PFSK-1 (cell line): Measurements from ENCODE around the gene NRP1.

Experiments used
- FOXP2 ChIP-seq: optimal IDR thresholded peaks from 2 replicates; pipeline ENCODE3; 2011; ENCODE audit warnings: borderline replicate concordance, control low read depth, inconsistent platforms; ENCODE audit not compliant: insufficient read depth; ENCODE audit errors: extremely low read length, extremely low read depth
- POLR2AphosphoS5 ChIP-seq: IDR thresholded peaks from 2 replicates; pipeline ENCODE4 v1.6.1; 2012; ENCODE audit warnings: low read depth, mild to moderate bottlenecking, control low read depth, low read length, moderate library complexity
- REST ChIP-seq, 2 experiments: IDR thresholded peaks; 2 replicates each; pipeline versions ENCODE4 v1.6.1 to v1.8.0; 2011 to 2012; ENCODE audit warnings: low read depth in 2 of 2, low read length in 2 of 2, control low read depth in 1 of 2, inconsistent platforms in 1 of 2, mild to moderate bottlenecking in 1 of 2, moderate library complexity in 1 of 2; ENCODE audit not compliant: insufficient read depth in 1 of 2
- SIN3A ChIP-seq: IDR thresholded peaks from 2 replicates; pipeline ENCODE4 v1.6.1; 2012; ENCODE audit warnings: mild to moderate bottlenecking, low read length, moderate library complexity, borderline replicate concordance; ENCODE audit not compliant: insufficient read depth
- TAF1 ChIP-seq: IDR thresholded peaks from 2 replicates; pipeline ENCODE4 v1.6.1; 2012; ENCODE audit warnings: low read length, control low read depth, borderline replicate concordance; ENCODE audit not compliant: insufficient read depth

The NRP1 gene

GRCh38 chr10:33187427-33187999, 147.0 kb downstream of the NRP1 start:
- TF ChIP-seq SIN3A (no peak), TAF1 (no peak), POLR2AphosphoS5 (no peak), FOXP2 (no peak), REST (IDR thresholded peaks at IDR 0.05; ENCODE audit: insufficient read depth in 1 of 2, low read depth in 2 of 2, low read length in 2 of 2) (no peak)

GRCh38 chr10:33186150-33186549, 148.3 kb downstream of the NRP1 start:
- TF ChIP-seq SIN3A (no peak), POLR2AphosphoS5 (no peak), REST (IDR thresholded peaks at IDR 0.05; ENCODE audit: insufficient read depth in 1 of 2, low read depth in 2 of 2, low read length in 2 of 2) (no peak), TAF1 (no peak), FOXP2 (no peak)

GRCh38 chr10:33183655-33184054, 150.8 kb downstream of the NRP1 start:
- TF ChIP-seq SIN3A = no peak
- no peak for TF ChIP-seq TAF1
- TF ChIP-seq POLR2AphosphoS5 = no peak
- no peak for TF ChIP-seq FOXP2

- TF ChIP-seq REST (IDR thresholded peaks at IDR 0.05; ENCODE audit: insufficient read depth in 1 of 2, low read depth in 2 of 2, low read length in 2 of 2) = no peak
- no peak for TF ChIP-seq FOXP2
- no peak for TF ChIP-seq POLR2AphosphoS5
- no peak for TF ChIP-seq SIN3A
- no peak for TF ChIP-seq TAF1
Observed at GRCh38 chr10:33180921-33181320, 153.5 kb downstream of the NRP1 start.

- no peak for TF ChIP-seq SIN3A
- no peak for TF ChIP-seq REST (IDR thresholded peaks at IDR 0.05; ENCODE audit: insufficient read depth in 1 of 2, low read depth in 2 of 2, low read length in 2 of 2)
- TF ChIP-seq POLR2AphosphoS5 = no peak
- TF ChIP-seq FOXP2 = no peak
- TF ChIP-seq TAF1 = no peak
Observed at GRCh38 chr10:33180390-33180789, 154.1 kb downstream of the NRP1 start.
